Tibial nerve (tissue), 4 donors: Measurements from ENCODE around the gene MBNL2. TPM values are rescaled to one million over a fixed set of nuclear protein-coding genes. Genes with fewer than 3 reads are reported as not detected.

ENCODE experiments used
- DNase-seq, 2 donors: peaks; one replicate each; pipeline ENCODE4 v3.0.0-alpha.2; 2019; ENCODE audit warnings: low spot score in 2 of 2
- H3K27ac ChIP-seq, 4 donors: fragments of 200-600 bp; sonication (generic) in 3 of 4; one replicate each; pipeline ENCODE4 v1.5.1; 2017 to 2019; ENCODE audit warnings: mild to moderate bottlenecking in 1 of 4
- H3K27me3 ChIP-seq, 2 donors: fragments of 200-600 bp; sonication (generic) in 1 of 2; one replicate each; pipeline versions ENCODE4 v1.5.1 to v1.6.0; 2017 to 2019
- H3K36me3 ChIP-seq, 3 donors: fragments of 200-600 bp; sonication (generic); one replicate each; pipeline ENCODE4 v1.5.1; 2018 to 2019
- H3K4me1 ChIP-seq, 4 donors: fragments of 200-600 bp; sonication (generic) in 3 of 4; one replicate each; pipeline ENCODE4 v1.5.1; 2017 to 2019
- H3K4me3 ChIP-seq, 4 donors: fragments of 200-600 bp; sonication (generic) in 3 of 4; one replicate each; pipeline ENCODE4 v1.5.1; 2017 to 2019; ENCODE audit warnings: mild to moderate bottlenecking in 1 of 4, moderate library complexity in 1 of 4
- H3K9me3 ChIP-seq, 4 donors: fragments of 200-600 bp; sonication (generic) in 3 of 4; one replicate each; pipeline ENCODE4 v1.5.1; 2017 to 2019
- EP300 ChIP-seq, 2 donors: sonication (generic); formaldehyde crosslinking; IDR thresholded peaks; one replicate each; pipeline ENCODE4 v1.6.1; 2017; ENCODE audit warnings: antibody characterized with exemption in 2 of 2, mild to moderate bottlenecking in 1 of 2
- POLR2A ChIP-seq, 2 donors: fragments of 450-650 bp; IDR thresholded peaks; one replicate each; pipeline ENCODE4 v1.6.1; 2017; ENCODE audit warnings: antibody characterized with exemption in 2 of 2, mild to moderate bottlenecking in 2 of 2, moderate library complexity in 2 of 2
- WGBS, 2 donors: methylation state at CpG; one replicate each; pipeline ENCODE4 v1.1.5; 2018; 5-methylcytosine and 5-hydroxymethylcytosine counted together
- total RNA-seq, 4 donors: library from RNA; depleted of rRNA; stranded (reverse); fragments of >200 nt; gene quantifications; one replicate each; pipeline ENCODE4 v1.1.0, GENCODE V29; 2016
- TF ChIP-seq, protein P1 (sequence below), 5 experiments: fragments of 200-600 bp in 3 of 5; fragments of 450-650 bp in 2 of 5; sonication (generic) in 3 of 5; IDR thresholded peaks; one replicate each; pipeline ENCODE4 v1.5.1; 2016 to 2019; ENCODE audit warnings: antibody characterized with exemption in 5 of 5, mild to moderate bottlenecking in 3 of 5, moderate library complexity in 2 of 5

MBNL2 gene
- total RNA-seq, 4 donors from 2014 or later = 87.9 to 126 (median 95.5) TPM

- no peak for TF ChIP-seq POLR2A (IDR thresholded peaks at IDR 0.05)
- TF ChIP-seq, protein P1, sequence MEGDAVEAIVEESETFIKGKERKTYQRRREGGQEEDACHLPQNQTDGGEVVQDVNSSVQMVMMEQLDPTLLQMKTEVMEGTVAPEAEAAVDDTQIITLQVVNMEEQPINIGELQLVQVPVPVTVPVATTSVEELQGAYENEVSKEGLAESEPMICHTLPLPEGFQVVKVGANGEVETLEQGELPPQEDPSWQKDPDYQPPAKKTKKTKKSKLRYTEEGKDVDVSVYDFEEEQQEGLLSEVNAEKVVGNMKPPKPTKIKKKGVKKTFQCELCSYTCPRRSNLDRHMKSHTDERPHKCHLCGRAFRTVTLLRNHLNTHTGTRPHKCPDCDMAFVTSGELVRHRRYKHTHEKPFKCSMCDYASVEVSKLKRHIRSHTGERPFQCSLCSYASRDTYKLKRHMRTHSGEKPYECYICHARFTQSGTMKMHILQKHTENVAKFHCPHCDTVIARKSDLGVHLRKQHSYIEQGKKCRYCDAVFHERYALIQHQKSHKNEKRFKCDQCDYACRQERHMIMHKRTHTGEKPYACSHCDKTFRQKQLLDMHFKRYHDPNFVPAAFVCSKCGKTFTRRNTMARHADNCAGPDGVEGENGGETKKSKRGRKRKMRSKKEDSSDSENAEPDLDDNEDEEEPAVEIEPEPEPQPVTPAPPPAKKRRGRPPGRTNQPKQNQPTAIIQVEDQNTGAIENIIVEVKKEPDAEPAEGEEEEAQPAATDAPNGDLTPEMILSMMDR (IDR thresholded peaks at IDR 0.05) = no peak
- no peak for TF ChIP-seq EP300 (IDR thresholded peaks at IDR 0.05)
- no peaks in the 10 kb centered on the region for H3K27me3 ChIP-seq
- peak overlapping the region in 1 of 4 donors; percentile 79 for H3K27ac ChIP-seq
- no peaks in the 10 kb centered on the region for H3K9me3 ChIP-seq
- peaks cover 0 to 9% (median 0%) of the 10 kb centered on the region in 3 donors for H3K36me3 ChIP-seq
- no peak for DNase-seq
- WGBS, 2 donors = 58 to 80% methylated on average over 4 of the region's 4 CpGs
- peaks cover 0 to 83% (median 38%) of the 10 kb centered on the region in 4 donors for H3K4me1 ChIP-seq
- no peak overlapping the region for H3K4me3 ChIP-seq
These were observed 110.6 kb downstream of the MBNL2 start for GRCh38 chr13:97332742-97333141.

GRCh38 chr13:97333983-97334382 is 111.8 kb downstream of the MBNL2 start:
- 32 to 40% methylated on average over 6 of the region's 6 CpGs for WGBS, 2 donors
- Histone ChIP-seq H3K27ac (peak overlapping the region in 2 of 4 donors; percentile 79 to 83), H3K36me3 (peaks cover 0 to 9% (median 0%) of the 10 kb centered on the region in 3 donors), H3K27me3 (no peaks in the 10 kb centered on the region), H3K4me3 (no peak overlapping the region), H3K9me3 (no peaks in the 10 kb centered on the region), H3K4me1 (peaks cover 0 to 83% (median 36%) of the 10 kb centered on the region in 4 donors)
- no peak for TF ChIP-seq EP300 (IDR thresholded peaks at IDR 0.05)
- TF ChIP-seq, protein P1 (IDR thresholded peaks at IDR 0.05) = peak in 2 of 5 experiments; percentile 13 to 16
- DNase-seq = no peak

- H3K9me3 ChIP-seq = no peaks in the 10 kb centered on the region
- no peak for DNase-seq
- peaks cover 0 to 9% (median 0%) of the 10 kb centered on the region in 3 donors for H3K36me3 ChIP-seq
- TF ChIP-seq EP300 (IDR thresholded peaks at IDR 0.05) (no peak), POLR2A (IDR thresholded peaks at IDR 0.05) (no peak)
- TF ChIP-seq, protein P1 (IDR thresholded peaks at IDR 0.05) = no peak
- H3K27me3 ChIP-seq = no peaks in the 10 kb centered on the region
- 94 to 98% methylated on average over 3 of the region's 3 CpGs for WGBS, 2 donors
- peak overlapping the region; percentile 16 to 83 (median 52) for H3K27ac ChIP-seq
- peaks cover 0 to 86% (median 38%) of the 10 kb centered on the region in 4 donors for H3K4me1 ChIP-seq
- H3K4me3 ChIP-seq = no peak overlapping the region
These were observed 112.6 kb downstream of the MBNL2 start for GRCh38 chr13:97334690-97335089.

DNA sequence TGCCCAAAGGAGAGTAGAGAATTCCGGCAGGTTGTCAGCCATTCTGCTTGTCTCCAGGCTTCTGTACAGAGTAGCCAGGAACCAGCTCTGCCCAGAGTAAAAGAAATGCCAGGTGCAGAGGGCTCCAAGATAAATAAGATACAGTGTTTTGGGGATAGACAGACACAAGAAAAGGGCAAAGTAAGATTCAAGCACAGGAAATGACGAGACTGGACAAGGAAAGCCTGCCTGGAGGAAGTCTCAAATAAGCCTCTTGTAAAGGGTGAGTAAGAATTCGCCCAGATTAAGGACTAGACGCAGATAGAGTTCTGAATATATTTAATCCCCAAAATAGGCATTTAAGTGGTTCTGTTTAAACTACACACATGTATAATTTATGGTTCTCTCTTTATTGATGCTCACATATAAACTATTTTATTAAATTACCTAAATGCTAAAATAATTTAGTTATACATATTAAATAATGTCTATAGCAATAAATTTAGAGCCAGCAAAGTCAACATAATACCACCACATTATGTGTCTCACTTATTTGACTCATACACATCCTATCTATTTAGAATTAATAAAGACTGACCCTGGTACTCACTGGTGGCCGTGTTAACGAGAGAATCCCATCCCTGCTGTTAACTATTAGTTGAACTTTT is 113.5 kb downstream of the MBNL2 start:
- peaks cover 0 to 9% (median 0%) of the 10 kb centered on the region in 3 donors for H3K36me3 ChIP-seq
- H3K4me1 ChIP-seq = peaks cover 0 to 88% (median 38%) of the 10 kb centered on the region in 4 donors
- no peaks in the 10 kb centered on the region for H3K9me3 ChIP-seq

More for the DNA sequence above, 113.5 kb downstream of the MBNL2 start:
- 39 to 42% methylated on average over 6 of the region's 6 CpGs for WGBS, 2 donors
- DNase-seq = no peak
- peak overlapping the region in 3 of 4 donors; percentile 25 to 83 (median 79) for H3K27ac ChIP-seq
- H3K4me3 ChIP-seq = no peak overlapping the region
- no peak for TF ChIP-seq POLR2A (IDR thresholded peaks at IDR 0.05)
- TF ChIP-seq, protein P1 (IDR thresholded peaks at IDR 0.05) = no peak
- TF ChIP-seq EP300 (IDR thresholded peaks at IDR 0.05) = no peak
- H3K27me3 ChIP-seq = no peaks in the 10 kb centered on the region
